GM10248 (cell line): ENCODE measurements around the gene GRIA1.

ENCODE experiments used
- CTCF ChIA-PET: fragments of 300-600 bp; sonication (Branson Sonifier 250); formaldehyde crosslinking; extraction: SDS; loops from one replicate; lab custom pipeline; 2021; ENCODE audit warnings: antibody characterized with exemption; lab: Yijun Ruan, JAX
- POLR2A ChIA-PET: fragments of 350-650 bp; sonication (Branson Sonifier 250); formaldehyde crosslinking; extraction: SDS; loops from one replicate; lab custom pipeline; 2020; ENCODE audit warnings: antibody characterized with exemption; lab: Yijun Ruan, JAX
- DNase-seq: peaks from one replicate; pipeline ENCODE4 v3.0.0; 2012; ENCODE audit errors: extremely low spot score
- CTCF ChIP-seq: IDR thresholded peaks from 2 replicates; pipeline ENCODE4 v1.5.1; 2012; ENCODE audit warnings: mild to moderate bottlenecking, low read depth; ENCODE audit errors: extremely low read depth, missing control alignments, control extremely low read depth

Gene GRIA1

GRCh38 chr5:153543959-153544470 lies 53.5 kb downstream of the GRIA1 start:
- no peak for DNase-seq
- ChIA-PET POLR2A (no interaction called here), CTCF (interaction anchor here (1.0 to 1.9 kb wide), 2 partner anchors 13 to 15 kb away, joined by 4 read pairs; no protein-coding TSS in a partner anchor)
- TF ChIP-seq CTCF, result no peak

- ChIA-PET POLR2A (no interaction called here), CTCF (interaction anchor here (1.0 to 1.9 kb wide), 2 partner anchors 12 to 14 kb away, joined by 4 read pairs; no protein-coding TSS in a partner anchor)
- TF ChIP-seq CTCF, result no peak
- no peak for DNase-seq
Observed at GRCh38 chr5:153544706-153545105, 54.2 kb downstream of the GRIA1 start.

- DNase-seq, result no peak
- ChIA-PET POLR2A (no interaction called here), CTCF (interaction anchor here (1.3 to 1.5 kb wide), 3 partner anchors 9 to 22 kb away, joined by 4 to 6 read pairs (median 5); no protein-coding TSS in a partner anchor)
- TF ChIP-seq CTCF, result no peak
Observed at GRCh38 chr5:153546566-153546965, 56.1 kb downstream of the GRIA1 start.

GRCh38 chr5:153551537-153552079 lies 61.1 kb downstream of the GRIA1 start:
- ChIA-PET POLR2A (no interaction called here), CTCF (no interaction called here)
- no peak for TF ChIP-seq CTCF
- no peak for DNase-seq

- ChIA-PET CTCF (no interaction called here), POLR2A (no interaction called here)
- no peak for DNase-seq
- no peak for TF ChIP-seq CTCF
Observed at GRCh38 chr5:153552886-153553285, 62.4 kb downstream of the GRIA1 start.

GRCh38 chr5:153555420-153556114 lies 65.1 kb downstream of the GRIA1 start:
- no peak for TF ChIP-seq CTCF
- no peak for DNase-seq
- POLR2A ChIA-PET, result no interaction called here
- CTCF ChIA-PET, result interaction anchor here (1.8 kb wide), 1 partner anchor 9 kb away, joined by 5 read pairs; no protein-coding TSS in a partner anchor
